Measurements from ENCODE around the gene SLC4A9.

SLC4A9 gene

DNA sequence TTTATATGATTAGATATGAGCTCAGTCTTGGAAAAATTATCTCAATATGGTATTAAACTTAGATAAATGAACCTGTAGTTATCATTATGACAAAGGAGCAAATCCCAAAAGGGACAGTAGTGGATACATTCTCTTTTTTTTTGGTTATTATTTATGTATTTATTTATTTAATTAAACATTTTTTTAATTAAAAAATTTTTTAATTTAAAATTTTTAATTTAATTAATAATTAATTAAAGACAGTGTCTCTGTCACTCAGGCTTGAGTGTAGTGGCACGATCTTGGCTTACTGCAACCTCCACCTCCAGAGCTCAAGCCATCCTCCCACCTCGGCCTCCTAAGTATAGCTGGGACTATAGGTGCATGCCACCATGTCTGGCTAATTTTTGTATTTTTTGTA is 57.2 kb downstream of the SLC4A9 start:
- Histone ChIP-seq H3K9ac (ENCODE audit: low read length) (no peak overlapping the region), H3F3A (ENCODE audit: insufficient read depth) (no peaks in the 10 kb centered on the region), H2AFZ (ENCODE audit: low read depth, low read length, severe bottlenecking) (no peak overlapping the region), H3K9me2 (replicated peaks; ENCODE audit: insufficient read depth, low read length) (no peaks in the 10 kb centered on the region), H4K20me1 (ENCODE audit: low read depth, low read length) (peaks cover 38% of the 10 kb centered on the region), H3K36me3 (ENCODE audit: low read length) (peaks cover 8% of the 10 kb centered on the region; the same call in 1 of the 2 replicates), H3K27ac (ENCODE audit: low read depth, low read length) (no peak overlapping the region), H3K4me2 (ENCODE audit: low read depth, low read length, poor library complexity, severe bottlenecking) (no peak overlapping the region), H3K9me3 (ENCODE audit: insufficient read depth, low read length) (no peaks in the 10 kb centered on the region), H3K79me2 (ENCODE audit: insufficient read depth, low read length) (peaks cover 96% of the 10 kb centered on the region), H3K4me3 (ENCODE audit: insufficient read depth, low read length, poor library complexity, severe bottlenecking) (no peak overlapping the region), H3K27me3 (ENCODE audit: low read length) (no peaks in the 10 kb centered on the region)
- no peak for TF ChIP-seq EZH2phosphoT487 (conservative IDR thresholded peaks at IDR 0.05; ENCODE audit: low read length)
- TF ChIP-seq, protein P1, sequence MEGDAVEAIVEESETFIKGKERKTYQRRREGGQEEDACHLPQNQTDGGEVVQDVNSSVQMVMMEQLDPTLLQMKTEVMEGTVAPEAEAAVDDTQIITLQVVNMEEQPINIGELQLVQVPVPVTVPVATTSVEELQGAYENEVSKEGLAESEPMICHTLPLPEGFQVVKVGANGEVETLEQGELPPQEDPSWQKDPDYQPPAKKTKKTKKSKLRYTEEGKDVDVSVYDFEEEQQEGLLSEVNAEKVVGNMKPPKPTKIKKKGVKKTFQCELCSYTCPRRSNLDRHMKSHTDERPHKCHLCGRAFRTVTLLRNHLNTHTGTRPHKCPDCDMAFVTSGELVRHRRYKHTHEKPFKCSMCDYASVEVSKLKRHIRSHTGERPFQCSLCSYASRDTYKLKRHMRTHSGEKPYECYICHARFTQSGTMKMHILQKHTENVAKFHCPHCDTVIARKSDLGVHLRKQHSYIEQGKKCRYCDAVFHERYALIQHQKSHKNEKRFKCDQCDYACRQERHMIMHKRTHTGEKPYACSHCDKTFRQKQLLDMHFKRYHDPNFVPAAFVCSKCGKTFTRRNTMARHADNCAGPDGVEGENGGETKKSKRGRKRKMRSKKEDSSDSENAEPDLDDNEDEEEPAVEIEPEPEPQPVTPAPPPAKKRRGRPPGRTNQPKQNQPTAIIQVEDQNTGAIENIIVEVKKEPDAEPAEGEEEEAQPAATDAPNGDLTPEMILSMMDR (IDR thresholded peaks at IDR 0.05; ENCODE audit: insufficient read depth, low read length, poor library complexity, severe bottlenecking), result no peak

DNA sequence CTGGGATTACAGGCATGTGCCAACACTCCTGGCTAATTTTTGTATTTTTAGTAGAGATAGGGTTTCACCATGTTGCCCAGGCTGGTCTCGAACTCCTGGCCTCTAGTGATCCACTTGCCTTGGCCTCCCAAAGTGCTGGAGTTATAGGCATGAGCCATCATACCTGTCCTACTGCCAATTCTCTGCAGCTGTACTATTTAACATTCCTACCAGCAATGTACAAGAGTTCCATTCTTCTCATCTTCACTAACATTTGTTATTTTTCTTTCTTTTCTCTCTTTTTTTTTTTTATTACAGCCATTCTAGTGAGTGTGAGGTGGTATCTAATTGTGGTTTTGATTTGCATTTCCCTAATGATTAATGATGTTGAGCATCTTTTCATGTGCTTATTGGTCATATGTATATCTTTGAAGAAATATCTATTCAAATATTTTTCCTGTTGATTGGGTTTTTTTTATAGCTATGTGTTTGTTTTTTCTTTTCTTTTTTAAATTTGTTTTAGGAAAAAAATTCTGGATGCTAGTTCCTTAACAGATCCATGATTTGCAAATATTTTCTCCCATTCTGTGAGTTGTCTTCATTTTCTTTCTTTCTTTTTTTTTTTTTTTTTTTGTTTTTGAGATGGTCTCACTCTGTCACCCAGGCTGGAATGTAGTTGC is 59.0 kb downstream of the SLC4A9 start:
- H3K9me2 ChIP-seq (replicated peaks; ENCODE audit: insufficient read depth, low read length), result no peaks in the 10 kb centered on the region
- H3K4me2 ChIP-seq (ENCODE audit: low read depth, low read length, poor library complexity, severe bottlenecking), result no peak overlapping the region
- no peaks in the 10 kb centered on the region for H3K9me3 ChIP-seq (ENCODE audit: insufficient read depth, low read length)
- no peak overlapping the region for H3K27ac ChIP-seq (ENCODE audit: low read depth, low read length)
- no peak overlapping the region for H3K9ac ChIP-seq (ENCODE audit: low read length)
- no peaks in the 10 kb centered on the region for H3F3A ChIP-seq (ENCODE audit: insufficient read depth)
- no peaks in the 10 kb centered on the region for H3K27me3 ChIP-seq (ENCODE audit: low read length)
- H3K79me2 ChIP-seq (ENCODE audit: insufficient read depth, low read length), result peaks cover 96% of the 10 kb centered on the region
- TF ChIP-seq, protein P1 (IDR thresholded peaks at IDR 0.05; ENCODE audit: insufficient read depth, low read length, poor library complexity, severe bottlenecking), result no peak
- no peak for TF ChIP-seq EZH2phosphoT487 (conservative IDR thresholded peaks at IDR 0.05; ENCODE audit: low read length)
- H4K20me1 ChIP-seq (ENCODE audit: low read depth, low read length), result peaks cover 23% of the 10 kb centered on the region; the same call in 1 of the 2 replicates
- no peak overlapping the region for H2AFZ ChIP-seq (ENCODE audit: low read depth, low read length, severe bottlenecking)
- H3K36me3 ChIP-seq (ENCODE audit: low read length), result peaks cover 3% of the 10 kb centered on the region; the same call in 1 of the 2 replicates
- H3K4me3 ChIP-seq (ENCODE audit: insufficient read depth, low read length, poor library complexity, severe bottlenecking), result no peak overlapping the region

DNA sequence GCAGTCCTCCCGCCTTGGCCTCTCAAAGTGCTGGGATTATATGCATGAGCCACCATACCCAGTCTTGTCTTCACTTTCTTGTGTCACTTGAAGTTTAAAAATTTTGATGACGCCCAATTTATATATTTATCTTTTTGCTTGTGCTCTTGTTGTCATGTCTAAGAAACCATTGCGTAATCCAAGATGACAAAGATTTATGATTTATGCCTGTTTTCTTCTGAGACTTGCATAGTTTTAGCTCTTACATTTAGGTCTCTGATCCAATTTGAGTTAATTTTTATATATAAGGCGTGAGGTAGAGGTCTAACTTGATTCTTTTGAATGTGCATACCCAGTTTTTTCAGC is 60.2 kb downstream of the SLC4A9 start:
- no peak overlapping the region for H3K27ac ChIP-seq (ENCODE audit: low read depth, low read length)
- H3K9me3 ChIP-seq (ENCODE audit: insufficient read depth, low read length), result no peaks in the 10 kb centered on the region
- H3K9ac ChIP-seq (ENCODE audit: low read length), result no peak overlapping the region
- H3K27me3 ChIP-seq (ENCODE audit: low read length), result no peaks in the 10 kb centered on the region
- H3K79me2 ChIP-seq (ENCODE audit: insufficient read depth, low read length), result peaks cover 96% of the 10 kb centered on the region
- no peaks in the 10 kb centered on the region for H3K9me2 ChIP-seq (replicated peaks; ENCODE audit: insufficient read depth, low read length)
- peaks cover 3% of the 10 kb centered on the region; the same call in 1 of the 2 replicates for H3K36me3 ChIP-seq (ENCODE audit: low read length)
- TF ChIP-seq EZH2phosphoT487 (conservative IDR thresholded peaks at IDR 0.05; ENCODE audit: low read length), result no peak
- TF ChIP-seq, protein P1 (IDR thresholded peaks at IDR 0.05; ENCODE audit: insufficient read depth, low read length, poor library complexity, severe bottlenecking), result no peak
- no peak overlapping the region for H3K4me2 ChIP-seq (ENCODE audit: low read depth, low read length, poor library complexity, severe bottlenecking)
- H3F3A ChIP-seq (ENCODE audit: insufficient read depth), result no peaks in the 10 kb centered on the region
- H3K4me3 ChIP-seq (ENCODE audit: insufficient read depth, low read length, poor library complexity, severe bottlenecking), result no peak overlapping the region
- peaks cover 30% of the 10 kb centered on the region for H4K20me1 ChIP-seq (ENCODE audit: low read depth, low read length)
- H2AFZ ChIP-seq (ENCODE audit: low read depth, low read length, severe bottlenecking), result no peak overlapping the region

Data from SU-DHL-6 (cell line).